WTC11 (cell line): ENCODE data around the gene ZNF581. TPM values are rescaled to one million over a fixed set of nuclear protein-coding genes. Genes with fewer than 3 reads are reported as not detected.
A peak's percentile ranks its signal among the peaks of the same experiment; 100 is the strongest.

ENCODE experiments used
- ATAC-seq: fragments of 200-7000 bp; cut with Tn5 transposase; 2 replicates; pipeline ENCODE4 v1.10.0; 2021; ENCODE audit warnings: mild to moderate bottlenecking, moderate library complexity
- CTCF ChIA-PET: fragments of 300-600 bp; sonication (Branson Sonifier 250); formaldehyde crosslinking; loops from one replicate; lab custom pipeline; 2021; ENCODE audit warnings: antibody characterized with exemption; lab: Charles Lee
- POLR2A ChIA-PET: fragments of 350-600 bp; sonication (Branson Sonifier 250); formaldehyde crosslinking; loops from one replicate; lab custom pipeline; 2021; ENCODE audit warnings: antibody characterized with exemption; lab: Charles Lee
- DNase-seq: peaks from one replicate; pipeline ENCODE4 v3.0.0; 2021; ENCODE audit warnings: low spot score
- H3K27ac Mint-ChIP-seq: 2 replicates; pipeline ENCODE4 v1.8.0; 2021; ENCODE audit warnings: mixed read lengths
- H3K27me3 Mint-ChIP-seq: 2 replicates; pipeline ENCODE4 v1.8.0; 2021; ENCODE audit warnings: low read depth, mild to moderate bottlenecking, moderate library complexity, mixed read lengths
- H3K36me3 Mint-ChIP-seq: 2 replicates; pipeline ENCODE4 v1.8.0; 2021; ENCODE audit warnings: mixed read lengths
- H3K4me1 Mint-ChIP-seq: 2 replicates; pipeline ENCODE4 v1.8.0; 2022; ENCODE audit warnings: mixed read lengths
- H3K4me3 Mint-ChIP-seq: 2 replicates; pipeline ENCODE4 v1.8.0; 2021; ENCODE audit warnings: mild to moderate bottlenecking, moderate library complexity, mixed read lengths
- H3K9me3 Mint-ChIP-seq: 2 replicates; pipeline ENCODE4 v1.8.0; 2021; ENCODE audit warnings: mixed read lengths
- ELF4 ChIP-seq: sonication (generic); formaldehyde crosslinking; IDR thresholded peaks from 2 replicates; pipeline ENCODE4 v1.8.1; 2022; ENCODE audit warnings: low read depth, mild to moderate bottlenecking, moderate library complexity, missing genetic modification reagents
- ESRRA ChIP-seq: sonication (generic); formaldehyde crosslinking; IDR thresholded peaks from 2 replicates; pipeline ENCODE4 v1.8.1; 2022; ENCODE audit warnings: mild to moderate bottlenecking, missing genetic modification reagents, borderline replicate concordance
- ETV6 ChIP-seq: sonication (generic); formaldehyde crosslinking; IDR thresholded peaks from 2 replicates; pipeline ENCODE4 v1.8.1; 2022; ENCODE audit warnings: mild to moderate bottlenecking, missing genetic modification reagents
- GABPB1 ChIP-seq: sonication (generic); formaldehyde crosslinking; IDR thresholded peaks from 2 replicates; pipeline ENCODE4 v1.8.1; 2023; ENCODE audit warnings: mild to moderate bottlenecking, missing genetic modification reagents
- HMGA2 ChIP-seq: fragments of 250-450 bp; sonication (Bioruptor Pico); IDR thresholded peaks from 2 replicates; pipeline ENCODE4 v1.4.0; 2021; ENCODE audit warnings: mild to moderate bottlenecking, moderate library complexity
- OVOL2 ChIP-seq: fragments of 250-450 bp; sonication (Bioruptor Pico); IDR thresholded peaks from 2 replicates; pipeline ENCODE4 v1.9.0; 2021; ENCODE audit warnings: mild to moderate bottlenecking, borderline replicate concordance
- SMAD3 ChIP-seq: sonication (generic); formaldehyde crosslinking; IDR thresholded peaks from 2 replicates; pipeline ENCODE4 v1.8.0; 2022; ENCODE audit warnings: missing genetic modification reagents, mild to moderate bottlenecking, borderline replicate concordance
- SMAD4 ChIP-seq: sonication (generic); formaldehyde crosslinking; IDR thresholded peaks from 2 replicates; pipeline ENCODE4 v1.8.0; 2022; ENCODE audit warnings: mild to moderate bottlenecking, missing genetic modification reagents
- TCF7 ChIP-seq: sonication (generic); formaldehyde crosslinking; IDR thresholded peaks from 2 replicates; pipeline ENCODE4 v1.8.0; 2022; ENCODE audit warnings: mild to moderate bottlenecking, low read depth, missing genetic modification reagents, moderate library complexity
- USF1 ChIP-seq: sonication (generic); formaldehyde crosslinking; IDR thresholded peaks from 2 replicates; pipeline ENCODE4 v1.8.0; 2022; ENCODE audit warnings: mild to moderate bottlenecking, missing genetic modification reagents
- ZBTB43 ChIP-seq: sonication (generic); formaldehyde crosslinking; IDR thresholded peaks from 2 replicates; pipeline ENCODE4 v1.8.1; 2023; ENCODE audit warnings: mild to moderate bottlenecking, missing genetic modification reagents
- ZNF317 ChIP-seq: sonication (generic); formaldehyde crosslinking; IDR thresholded peaks from 2 replicates; pipeline ENCODE4 v1.8.1; 2023; ENCODE audit warnings: low read depth, mild to moderate bottlenecking, moderate library complexity, missing genetic modification reagents, borderline replicate concordance
- ZNF416 ChIP-seq: fragments of 250-450 bp; sonication (Bioruptor Pico); IDR thresholded peaks from 2 replicates; pipeline ENCODE4 v1.9.0; 2021; ENCODE audit warnings: mild to moderate bottlenecking, inconsistent platforms
- ZNF423 ChIP-seq: fragments of 250-450 bp; sonication (Bioruptor Pico); IDR thresholded peaks from 2 replicates; pipeline ENCODE4 v2.1.2; 2022; ENCODE audit warnings: mild to moderate bottlenecking, moderate library complexity
- total RNA-seq: library from RNA; stranded (reverse); gene quantifications from 3 replicates; pipeline ENCODE4 v1.2.3, GENCODE V29; 2021
- TF ChIP-seq, protein P1 (sequence below): sonication (generic); formaldehyde crosslinking; conservative IDR thresholded peaks from 2 replicates; pipeline ENCODE4 v1.8.1; 2023; ENCODE audit warnings: mild to moderate bottlenecking, low read depth, missing genetic modification reagents, moderate library complexity

Gene ZNF581
- total RNA-seq, 1 experiment from 2014 or later, result 100 TPM

DNA sequence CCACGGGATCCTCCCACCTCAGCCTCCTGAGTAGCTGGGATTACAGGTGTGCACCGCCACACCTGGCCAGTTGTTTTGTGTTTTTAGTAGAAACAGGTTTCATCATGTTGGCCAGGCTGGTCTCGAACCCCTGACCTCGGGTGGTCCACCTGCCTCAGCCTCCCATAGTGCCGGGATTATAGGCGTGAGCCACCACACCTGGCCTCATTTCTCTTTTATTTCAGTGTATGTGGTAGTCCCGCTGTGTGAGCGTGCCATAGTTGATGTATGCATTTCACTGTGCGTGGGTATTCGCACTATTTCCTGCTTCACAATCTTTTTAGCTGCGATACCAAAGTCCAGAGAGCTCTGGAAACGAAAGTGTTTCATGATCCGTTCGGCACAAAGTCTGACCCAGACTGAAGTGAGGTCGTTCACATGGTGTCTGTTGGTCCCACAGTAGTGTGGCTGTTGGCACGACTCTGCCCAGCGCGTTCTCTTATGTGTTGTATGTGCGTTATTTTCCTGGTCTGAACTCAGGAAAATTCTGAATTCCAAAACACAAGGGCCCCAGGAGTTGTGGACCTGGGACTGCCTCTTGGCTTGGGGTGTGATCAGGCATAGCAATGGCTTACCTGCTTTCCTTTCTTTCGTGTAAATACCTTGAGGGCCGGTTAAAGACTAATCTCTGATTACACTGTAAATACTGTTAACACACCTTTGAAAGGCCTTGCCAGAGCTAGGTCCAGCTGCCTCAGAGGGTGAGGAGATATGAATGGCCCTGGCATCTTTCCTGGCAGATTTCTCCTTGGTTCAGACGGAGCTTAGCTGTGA, 40.2 kb downstream of the ZNF581 start:
- Mint-ChIP-seq H3K4me3 (no peak overlapping the region), H3K27ac (no peak overlapping the region), H3K9me3 (no peaks in the 10 kb centered on the region), H3K27me3 (no peaks in the 10 kb centered on the region), H3K36me3 (peaks cover 23% of the 10 kb centered on the region), H3K4me1 (no peaks in the 10 kb centered on the region)
- no peak for DNase-seq
- TF ChIP-seq SMAD4, result no peak
- TF ChIP-seq GABPB1 (CRISPR knock-in tag), result peak; percentile 14; the same call in 1 of the 2 replicates
- CTCF ChIA-PET, result interaction anchor here (1.0 to 1.4 kb wide), 2 partner anchors 12 to 393 kb away, joined by 3 to 6 read pairs; no protein-coding TSS in a partner anchor
- POLR2A ChIA-PET, result no interaction called here
- no peak for ATAC-seq

DNA sequence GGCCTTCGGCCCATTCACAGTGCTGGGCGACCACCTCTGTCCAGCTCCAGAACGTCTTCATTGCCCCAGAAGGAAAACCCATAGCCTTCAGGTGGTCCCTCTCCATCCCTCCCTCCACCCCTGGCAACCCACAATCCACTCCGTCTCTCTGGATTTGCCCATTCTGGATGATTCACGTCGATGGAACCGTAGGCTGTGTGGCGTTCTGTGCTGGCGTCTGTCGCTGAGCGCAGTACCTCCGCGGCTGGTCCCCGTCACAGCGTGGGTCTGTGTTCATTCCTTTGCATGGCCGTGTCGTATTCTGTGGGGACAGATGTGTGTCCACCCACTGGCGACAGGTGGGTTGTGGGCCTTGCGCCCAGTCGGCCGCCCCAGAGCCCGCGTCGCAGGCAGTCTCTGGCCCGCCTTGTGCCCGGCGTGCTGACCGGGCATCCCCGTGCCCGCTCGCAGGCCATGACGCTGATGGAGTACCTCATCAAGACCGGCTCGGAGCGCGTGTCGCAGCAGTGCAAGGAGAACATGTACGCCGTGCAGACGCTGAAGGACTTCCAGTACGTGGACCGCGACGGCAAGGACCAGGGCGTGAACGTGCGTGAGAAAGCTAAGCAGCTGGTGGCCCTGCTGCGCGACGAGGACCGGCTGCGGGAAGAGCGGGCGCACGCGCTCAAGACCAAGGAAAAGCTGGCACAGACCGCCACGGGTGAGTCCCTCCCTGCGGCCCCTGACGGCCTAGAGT, 41.7 kb downstream of the ZNF581 start:
- Mint-ChIP-seq H3K4me3 (no peak overlapping the region), H3K27ac (no peak overlapping the region), H3K36me3 (peaks cover 13% of the 10 kb centered on the region; the same call in 1 of the 2 replicates), H3K4me1 (no peaks in the 10 kb centered on the region), H3K9me3 (no peaks in the 10 kb centered on the region), H3K27me3 (no peaks in the 10 kb centered on the region)
- POLR2A ChIA-PET, result no interaction called here
- no peak for TF ChIP-seq ELF4 (CRISPR knock-in tag)
- DNase-seq (no peak), ATAC-seq (no peak)
- CTCF ChIA-PET, result interaction anchor here (1.4 kb wide), 1 partner anchor 14 kb away, joined by 6 read pairs; no protein-coding TSS in a partner anchor

GRCh38 chr19:55685776-55686175, 42.3 kb downstream of the ZNF581 start:
- Mint-ChIP-seq H3K36me3 (peaks cover 12% of the 10 kb centered on the region; the same call in 1 of the 2 replicates), H3K4me1 (no peaks in the 10 kb centered on the region), H3K4me3 (no peak overlapping the region), H3K9me3 (no peaks in the 10 kb centered on the region), H3K27ac (no peak overlapping the region), H3K27me3 (no peaks in the 10 kb centered on the region)
- DNase-seq (no peak), ATAC-seq (no peak)
- ChIA-PET CTCF (no interaction called here), POLR2A (no interaction called here)
- no peak for TF ChIP-seq ESRRA (CRISPR knock-in tag)
- TF ChIP-seq USF1, result no peak
- TF ChIP-seq OVOL2 (CRISPR knock-in tag), result no peak
- TF ChIP-seq TCF7 (CRISPR knock-in tag), result no peak
- TF ChIP-seq, protein P1, sequence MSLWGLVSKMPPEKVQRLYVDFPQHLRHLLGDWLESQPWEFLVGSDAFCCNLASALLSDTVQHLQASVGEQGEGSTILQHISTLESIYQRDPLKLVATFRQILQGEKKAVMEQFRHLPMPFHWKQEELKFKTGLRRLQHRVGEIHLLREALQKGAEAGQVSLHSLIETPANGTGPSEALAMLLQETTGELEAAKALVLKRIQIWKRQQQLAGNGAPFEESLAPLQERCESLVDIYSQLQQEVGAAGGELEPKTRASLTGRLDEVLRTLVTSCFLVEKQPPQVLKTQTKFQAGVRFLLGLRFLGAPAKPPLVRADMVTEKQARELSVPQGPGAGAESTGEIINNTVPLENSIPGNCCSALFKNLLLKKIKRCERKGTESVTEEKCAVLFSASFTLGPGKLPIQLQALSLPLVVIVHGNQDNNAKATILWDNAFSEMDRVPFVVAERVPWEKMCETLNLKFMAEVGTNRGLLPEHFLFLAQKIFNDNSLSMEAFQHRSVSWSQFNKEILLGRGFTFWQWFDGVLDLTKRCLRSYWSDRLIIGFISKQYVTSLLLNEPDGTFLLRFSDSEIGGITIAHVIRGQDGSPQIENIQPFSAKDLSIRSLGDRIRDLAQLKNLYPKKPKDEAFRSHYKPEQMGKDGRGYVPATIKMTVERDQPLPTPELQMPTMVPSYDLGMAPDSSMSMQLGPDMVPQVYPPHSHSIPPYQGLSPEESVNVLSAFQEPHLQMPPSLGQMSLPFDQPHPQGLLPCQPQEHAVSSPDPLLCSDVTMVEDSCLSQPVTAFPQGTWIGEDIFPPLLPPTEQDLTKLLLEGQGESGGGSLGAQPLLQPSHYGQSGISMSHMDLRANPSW (CRISPR knock-in tag), result no peak
- no peak for TF ChIP-seq ZNF416 (CRISPR knock-in tag)
- TF ChIP-seq SMAD3 (CRISPR knock-in tag), result no peak
- no peak for TF ChIP-seq ZNF317 (CRISPR knock-in tag)

DNA sequence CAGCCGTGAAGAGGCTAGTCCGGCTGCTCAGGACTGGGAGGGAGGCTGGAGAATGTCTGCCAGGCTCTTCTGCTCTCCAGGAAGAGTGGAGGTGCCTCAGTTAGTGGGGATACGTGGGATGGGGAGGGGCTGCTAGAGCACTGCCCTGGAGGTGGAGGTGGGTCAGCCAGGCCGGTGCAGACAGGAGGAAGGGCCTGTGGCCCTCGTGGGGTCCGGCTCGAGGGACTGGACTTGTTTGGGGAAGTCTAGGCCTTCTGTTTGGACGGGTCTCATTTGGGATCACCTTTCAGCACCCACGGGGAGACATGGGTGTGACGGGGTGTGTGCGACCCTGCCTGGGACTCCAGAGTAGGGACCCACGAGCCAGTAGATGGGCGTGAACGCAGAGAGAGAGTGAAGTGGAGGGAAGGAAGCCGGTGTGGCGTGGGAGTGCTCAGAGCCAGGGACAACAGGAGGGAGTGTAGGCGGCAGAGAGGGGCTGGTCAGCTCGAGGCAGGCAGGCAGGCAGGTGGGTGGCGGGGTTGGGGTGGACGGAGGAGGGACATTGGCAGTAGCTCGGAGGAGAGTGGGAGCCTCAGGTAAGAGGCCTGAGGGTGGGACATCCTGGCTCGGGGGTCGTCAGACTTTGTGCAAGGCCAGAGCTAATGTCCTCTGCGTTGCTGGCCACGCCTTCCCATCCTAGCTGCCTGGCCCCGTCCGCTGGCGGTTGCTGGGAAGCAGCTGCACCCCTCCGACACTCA, 43.0 kb downstream of the ZNF581 start:
- ATAC-seq (no peak), DNase-seq (no peak)
- H3K4me1 Mint-ChIP-seq, result no peaks in the 10 kb centered on the region
- no peak overlapping the region for H3K27ac Mint-ChIP-seq
- H3K27me3 Mint-ChIP-seq, result no peaks in the 10 kb centered on the region
- no peak overlapping the region for H3K4me3 Mint-ChIP-seq
- peaks cover 11% of the 10 kb centered on the region; the same call in 1 of the 2 replicates for H3K36me3 Mint-ChIP-seq
- ChIA-PET CTCF (interaction anchor here (1.1 kb wide), 1 partner anchor 805 kb away, joined by 4 read pairs; no protein-coding TSS in a partner anchor), POLR2A (no interaction called here)
- H3K9me3 Mint-ChIP-seq, result no peaks in the 10 kb centered on the region
- TF ChIP-seq OVOL2 (CRISPR knock-in tag) (no peak), ETV6 (CRISPR knock-in tag) (no peak), ZBTB43 (CRISPR knock-in tag) (no peak), ZNF423 (no peak), SMAD3 (CRISPR knock-in tag) (no peak), HMGA2 (no peak)
- TF ChIP-seq, protein P1 (CRISPR knock-in tag), result no peak
